Eye (tissue), 1 donor: ENCODE results near the gene TULP4.
"Not testable (repeated sequence)": the region's sequence is repeated elsewhere in the genome, so short reads cannot be mapped to it uniquely, and the experiment has no call there.

Experiments used
- DNase-seq: peaks from one replicate; pipeline ENCODE4 v3.0.0-alpha.2; 2015

TULP4 gene

GRCh38 chr6:158312165-158312564 lies at the start of gene TULP4:
Gene TULP4 (plus strand): TSS chr6:158312465. CDS start chr6:158314017, 1,552 bp downstream.
- DNase-seq = no peak

- no peak for DNase-seq
These were observed 49.5 kb upstream of the TULP4 start for GRCh38 chr6:158262755-158263154.

GRCh38 chr6:158264180-158264579 lies 48.1 kb upstream of the TULP4 start:
- DNase-seq = no peak

GRCh38 chr6:158266131-158266530 lies 46.1 kb upstream of the TULP4 start:
- DNase-seq = no peak

GRCh38 chr6:158268361-158269147 lies 43.7 kb upstream of the TULP4 start:
- DNase-seq = no peak

GRCh38 chr6:158269657-158270056 lies 42.6 kb upstream of the TULP4 start:
- no peak for DNase-seq

GRCh38 chr6:158270389-158271127 lies 41.7 kb upstream of the TULP4 start:
- no peak for DNase-seq

GRCh38 chr6:158272324-158272723 lies 39.9 kb upstream of the TULP4 start:
- no peak for DNase-seq

- DNase-seq = no peak
These were observed 34.3 kb upstream of the TULP4 start for GRCh38 chr6:158278004-158278403.

GRCh38 chr6:158279615-158280014 lies 32.6 kb upstream of the TULP4 start:
- peak; percentile 51 for DNase-seq

- peak; percentile 38 for DNase-seq
These were observed 28.8 kb upstream of the TULP4 start for GRCh38 chr6:158283304-158283980.

- peak; percentile 55 for DNase-seq
These were observed 28.0 kb upstream of the TULP4 start for GRCh38 chr6:158284007-158284875.

GRCh38 chr6:158284876-158285655 lies 27.2 kb upstream of the TULP4 start:
- DNase-seq = peak; percentile 17

GRCh38 chr6:158285656-158286021 lies 26.6 kb upstream of the TULP4 start:
- DNase-seq = peak; percentile 17

GRCh38 chr6:158286413-158286812 lies 25.9 kb upstream of the TULP4 start:
- no peak for DNase-seq

- DNase-seq = no peak
These were observed 25.2 kb upstream of the TULP4 start for GRCh38 chr6:158287047-158287446.

GRCh38 chr6:158290040-158290439 lies 22.2 kb upstream of the TULP4 start:
- DNase-seq = no peak

GRCh38 chr6:158290659-158291058 lies 21.6 kb upstream of the TULP4 start:
- DNase-seq = no peak

- no peak for DNase-seq
These were observed 20.2 kb upstream of the TULP4 start for GRCh38 chr6:158292016-158292415.

GRCh38 chr6:158293122-158293521 lies 19.1 kb upstream of the TULP4 start:
- no peak for DNase-seq

- not testable (repeated sequence) for DNase-seq
These were observed 16.1 kb upstream of the TULP4 start for GRCh38 chr6:158295976-158296853.
